ENCODE results near the gene DHX36. TPM values are rescaled to one million over a fixed set of nuclear protein-coding genes. Genes with fewer than 3 reads are reported as not detected.

The DHX36 gene
- total and polyA plus RNA-seq, 5 experiments from 2014 or later: 15.2 to 121 (median 16.6) TPM

DNA sequence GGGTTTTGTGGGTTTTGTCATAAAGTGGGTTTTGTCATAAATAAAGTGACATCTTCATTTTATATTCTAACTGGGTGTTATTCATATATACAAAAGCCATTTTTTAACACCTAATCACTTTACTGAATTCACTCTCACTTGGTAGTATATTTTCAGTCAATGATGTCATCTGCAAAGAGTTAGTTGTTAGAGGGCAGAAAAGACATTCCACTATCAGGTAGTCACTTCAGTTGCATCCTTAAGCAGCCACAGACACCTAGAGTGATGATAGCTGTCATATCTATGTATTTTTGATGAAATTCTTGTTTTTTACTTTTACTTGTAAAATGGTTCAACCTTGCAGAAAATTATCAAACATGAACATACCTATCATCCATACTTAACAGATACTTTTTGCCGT, 89.0 kb downstream of the DHX36 start:
- no peak overlapping the region for H3K27ac Mint-ChIP-seq
- ATAC-seq (no peak), DNase-seq (no peak)
- peaks cover 0 to 14% (median 0%) of the 10 kb centered on the region in 9 donors for H3K9me3 Mint-ChIP-seq
- H3K4me3 Mint-ChIP-seq: no peak overlapping the region
- no peaks in the 10 kb centered on the region for H3K4me1 Mint-ChIP-seq
- H3K36me3 Mint-ChIP-seq: peaks cover 0 to 3% (median 0%) of the 10 kb centered on the region in 3 donors
- H3K27me3 Mint-ChIP-seq: peaks cover 5 to 60% (median 19%) of the 10 kb centered on the region in 5 donors
- POLR2A ChIA-PET: no interaction called here

DNA sequence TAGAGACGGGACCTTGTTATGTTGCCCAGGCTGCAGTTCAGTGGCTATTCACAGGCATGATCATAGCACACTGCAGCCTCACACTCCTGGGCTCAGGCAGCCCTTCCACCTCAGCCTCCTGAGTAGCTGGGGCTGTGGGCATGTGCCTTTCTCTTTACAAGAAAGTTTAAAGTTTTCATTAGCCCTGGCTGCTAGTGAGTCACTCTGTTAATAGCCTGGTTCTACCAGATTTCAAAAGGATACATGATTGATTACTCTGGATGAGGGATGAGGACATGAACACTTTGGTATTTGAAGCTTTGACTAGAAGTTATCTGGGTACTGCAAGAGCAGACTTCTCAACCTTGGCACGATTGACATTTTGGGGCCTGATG, 95.1 kb downstream of the DHX36 start:
- Mint-ChIP-seq H3K27me3 (peaks cover 5 to 18% (median 14%) of the 10 kb centered on the region in 5 donors), H3K36me3 (no peaks in the 10 kb centered on the region), H3K9me3 (no peaks in the 10 kb centered on the region), H3K27ac (no peak overlapping the region), H3K4me1 (no peaks in the 10 kb centered on the region), H3K4me3 (no peak overlapping the region)
- DNase-seq (no peak), ATAC-seq (no peak)
- POLR2A ChIA-PET: no interaction called here

DNA sequence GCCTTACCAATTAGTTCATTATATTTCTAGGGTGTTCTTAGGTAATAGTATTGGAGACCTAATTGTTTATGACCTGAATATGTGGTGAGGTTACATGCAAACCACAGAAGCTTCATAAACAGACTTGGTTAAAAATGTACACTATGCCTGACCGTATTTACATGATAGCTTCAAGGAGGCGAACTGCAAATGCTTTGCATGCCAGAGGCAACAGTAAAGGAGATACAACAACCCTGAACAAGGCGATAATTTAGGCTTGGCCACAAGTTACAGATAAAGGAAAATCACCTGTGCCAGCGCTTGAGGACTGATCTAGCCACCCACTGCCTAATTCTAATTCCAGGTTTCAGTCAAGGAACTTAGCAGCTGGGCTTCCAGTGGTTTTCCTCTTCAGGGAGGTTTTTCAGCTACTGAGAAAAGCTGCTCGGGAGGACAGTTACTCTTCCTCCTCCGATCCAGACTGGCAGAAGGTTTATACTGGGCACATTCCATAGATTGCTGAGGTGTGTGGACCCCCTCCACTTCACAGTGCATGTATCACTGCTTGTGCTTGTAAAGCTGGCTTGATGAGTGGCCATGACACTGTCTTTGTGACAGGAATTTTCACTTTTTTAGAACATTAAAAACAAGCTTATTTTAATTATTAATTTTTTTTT, 95.6 kb downstream of the DHX36 start:
- Mint-ChIP-seq H3K4me3 (no peak overlapping the region), H3K4me1 (no peaks in the 10 kb centered on the region), H3K27me3 (peaks cover 5 to 14% (median 9%) of the 10 kb centered on the region in 5 donors), H3K36me3 (no peaks in the 10 kb centered on the region), H3K27ac (no peak overlapping the region), H3K9me3 (no peaks in the 10 kb centered on the region)
- ATAC-seq (no peak), DNase-seq (no peak)
- POLR2A ChIA-PET: no interaction called here

DNA sequence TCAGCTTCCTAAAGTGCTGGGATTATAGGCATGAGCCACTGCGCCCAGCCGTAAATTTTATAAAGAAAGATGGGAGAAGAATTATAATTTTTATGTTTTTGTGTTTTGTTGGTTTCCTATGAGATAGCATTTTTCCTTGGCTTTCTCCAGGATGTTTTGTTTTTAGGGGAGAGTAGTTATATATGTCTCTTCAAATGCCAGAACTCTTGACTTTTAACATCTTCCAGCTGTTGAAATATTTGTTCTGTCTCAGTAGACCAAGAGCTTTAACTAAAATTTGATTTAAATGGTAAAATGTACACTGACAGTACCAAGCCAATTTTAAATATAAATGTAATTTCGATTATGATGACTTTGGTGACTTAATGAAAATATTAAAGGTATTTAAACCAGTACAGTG, 96.8 kb downstream of the DHX36 start:
- POLR2A ChIA-PET: no interaction called here
- Mint-ChIP-seq H3K27ac (no peak overlapping the region), H3K36me3 (no peaks in the 10 kb centered on the region), H3K4me3 (no peak overlapping the region), H3K9me3 (no peaks in the 10 kb centered on the region), H3K4me1 (no peaks in the 10 kb centered on the region), H3K27me3 (peaks cover 0 to 8% (median 4%) of the 10 kb centered on the region in 5 donors)
- DNase-seq (no peak), ATAC-seq (no peak)

DNA sequence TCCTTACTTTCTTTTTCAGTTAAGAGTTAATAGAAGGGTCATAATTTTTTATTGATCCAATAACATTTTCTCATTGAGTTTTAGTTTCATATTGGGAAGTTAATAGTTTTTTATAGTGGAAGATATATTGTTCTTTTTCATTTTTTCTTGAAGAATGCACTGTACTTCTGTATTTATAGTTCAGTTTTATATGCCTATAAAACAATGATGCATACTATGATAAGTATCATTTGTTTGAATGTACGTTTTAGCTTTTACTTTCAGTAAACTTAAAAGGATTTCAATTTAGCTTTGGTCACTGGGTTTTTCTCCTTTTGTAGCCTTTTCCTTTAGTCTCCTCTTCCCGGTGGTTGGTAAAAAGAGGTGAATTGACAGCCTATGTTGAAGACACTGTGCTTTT, 98.8 kb downstream of the DHX36 start:
- POLR2A ChIA-PET: no interaction called here
- ATAC-seq: no peak
- H3K9me3 Mint-ChIP-seq: no peaks in the 10 kb centered on the region
- no peak overlapping the region for H3K4me3 Mint-ChIP-seq
- no peaks in the 10 kb centered on the region for H3K36me3 Mint-ChIP-seq
- no peak for DNase-seq
- no peaks in the 10 kb centered on the region for H3K4me1 Mint-ChIP-seq
- no peak overlapping the region for H3K27ac Mint-ChIP-seq
- H3K27me3 Mint-ChIP-seq: peaks cover 0 to 8% (median 4%) of the 10 kb centered on the region in 5 donors

DNA sequence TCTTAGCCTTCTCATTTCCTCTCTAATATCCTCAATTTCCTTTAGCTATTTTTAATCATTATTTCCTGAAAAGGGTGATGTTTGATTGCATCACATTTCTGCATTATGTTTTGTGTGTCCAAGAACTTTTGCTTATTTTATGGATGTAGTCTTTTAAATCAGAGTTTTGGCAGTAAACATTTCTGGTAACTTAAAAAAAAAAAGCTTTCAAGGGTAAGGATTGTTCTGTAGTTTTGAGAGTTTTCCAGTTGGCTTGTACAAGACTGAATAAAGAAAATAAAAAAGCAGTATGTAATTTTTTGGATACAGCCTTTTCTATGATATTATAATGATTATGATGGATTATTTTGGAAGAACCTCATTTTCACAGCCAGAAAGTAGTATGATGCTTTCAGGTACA, 99.4 kb downstream of the DHX36 start:
- Mint-ChIP-seq H3K4me1 (no peaks in the 10 kb centered on the region), H3K9me3 (no peaks in the 10 kb centered on the region), H3K27ac (no peak overlapping the region), H3K4me3 (no peak overlapping the region), H3K27me3 (peaks cover 0 to 8% (median 5%) of the 10 kb centered on the region in 5 donors), H3K36me3 (no peaks in the 10 kb centered on the region)
- ATAC-seq (no peak), DNase-seq (no peak)
- POLR2A ChIA-PET: no interaction called here

DNA sequence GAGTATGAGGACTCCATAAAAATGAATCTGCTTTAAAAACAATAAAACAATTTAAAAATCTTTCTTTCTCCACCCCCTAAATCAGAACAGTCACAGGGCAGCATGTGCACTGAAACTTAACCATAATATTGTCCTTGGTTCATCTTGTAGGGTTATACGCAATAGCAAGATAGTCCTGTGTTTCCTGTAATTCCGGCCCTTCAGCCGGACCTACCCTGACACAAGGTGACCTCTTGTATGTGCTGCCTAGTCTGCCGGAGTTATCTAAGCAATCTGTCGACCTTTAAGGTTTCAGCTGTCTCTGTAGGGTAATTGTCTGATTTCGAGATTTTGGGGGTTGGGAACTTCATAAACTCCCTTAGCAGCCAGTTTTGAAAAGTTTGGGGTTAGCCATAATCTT, 99.9 kb downstream of the DHX36 start:
- DNase-seq (no peak), ATAC-seq (no peak)
- H3K36me3 Mint-ChIP-seq: no peaks in the 10 kb centered on the region
- H3K27me3 Mint-ChIP-seq: peaks cover 0 to 8% (median 3%) of the 10 kb centered on the region in 5 donors
- no peak overlapping the region for H3K27ac Mint-ChIP-seq
- H3K9me3 Mint-ChIP-seq: no peaks in the 10 kb centered on the region
- POLR2A ChIA-PET: no interaction called here
- H3K4me3 Mint-ChIP-seq: no peak overlapping the region
- no peaks in the 10 kb centered on the region for H3K4me1 Mint-ChIP-seq

DNA sequence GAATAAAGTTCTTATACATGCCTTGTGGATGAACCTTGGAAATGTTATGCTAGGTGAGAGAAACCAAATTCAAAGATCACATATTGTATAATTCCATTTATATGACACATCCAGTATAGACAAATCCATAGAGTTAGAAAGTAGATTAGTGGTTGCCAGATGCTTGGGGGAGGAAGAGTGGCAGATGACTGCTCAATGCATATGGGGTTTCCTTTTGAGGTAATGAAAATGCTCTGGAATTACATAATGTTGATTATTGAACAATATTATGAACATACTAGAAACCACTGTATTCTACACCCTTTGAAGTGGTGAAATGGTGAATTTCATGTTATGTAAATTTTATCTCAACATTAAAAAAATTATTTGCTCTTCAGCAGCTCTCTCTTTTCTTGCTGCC, 100.8 kb downstream of the DHX36 start:
- POLR2A ChIA-PET: no interaction called here
- ATAC-seq (no peak), DNase-seq (no peak)
- no peak overlapping the region for H3K27ac Mint-ChIP-seq
- H3K9me3 Mint-ChIP-seq: no peaks in the 10 kb centered on the region
- no peaks in the 10 kb centered on the region for H3K36me3 Mint-ChIP-seq
- H3K4me1 Mint-ChIP-seq: no peaks in the 10 kb centered on the region
- no peak overlapping the region for H3K4me3 Mint-ChIP-seq
- H3K27me3 Mint-ChIP-seq: peaks cover 0 to 8% (median 1%) of the 10 kb centered on the region in 5 donors

Other genes with a start within 250 kb of the DHX36 start
- gene ARHGEF26, start 203.1 kb downstream of the DHX36 start, total RNA-seq: under 1 TPM in 1 of 2 experiments, not detected in 1; 0.22 TPM
- gene ARHGEF26, start 203.1 kb downstream of the DHX36 start, polyA plus RNA-seq: under 1 TPM in 2 of 3 donors, not detected in 1; 0.08 to 0.13 TPM
- not detected for gene GPR149, start 105.7 kb upstream of the DHX36 start, total RNA-seq
- gene GPR149, start 105.7 kb upstream of the DHX36 start, polyA plus RNA-seq: not detected